Activated naive CD4-positive, alpha-beta T cell treated with anti-CD3 and anti-CD28 coated beads, Interleukin-2, amount 50 U/mL, for 24 hours (primary cell): ENCODE measurements around the gene LMF1.
A peak's percentile ranks its signal among the peaks of the same experiment; 100 is the strongest.

Experiments used
- H3K27ac Mint-ChIP-seq: one replicate; pipeline ENCODE4 v1.8.0; 2021; ENCODE audit warnings: mild to moderate bottlenecking, mixed read lengths
- H3K27me3 Mint-ChIP-seq: one replicate; pipeline ENCODE4 v1.8.0; 2021; ENCODE audit warnings: mixed read lengths
- H3K36me3 Mint-ChIP-seq: one replicate; pipeline ENCODE4 v1.8.0; 2021; ENCODE audit warnings: mixed read lengths
- H3K4me1 Mint-ChIP-seq: one replicate; pipeline ENCODE4 v1.8.0; 2021; ENCODE audit warnings: mixed read lengths
- H3K4me3 Mint-ChIP-seq: one replicate; pipeline ENCODE4 v1.8.0; 2021; ENCODE audit warnings: mild to moderate bottlenecking, mixed read lengths
- H3K9me3 Mint-ChIP-seq: one replicate; pipeline ENCODE4 v1.8.0; 2021; ENCODE audit warnings: mixed read lengths

The LMF1 gene

GRCh38 chr16:853981-854807, 116.6 kb downstream of the LMF1 start:
- Mint-ChIP-seq H3K4me3 (no peak overlapping the region), H3K27me3 (no peaks in the 10 kb centered on the region), H3K4me1 (no peaks in the 10 kb centered on the region), H3K9me3 (no peaks in the 10 kb centered on the region), H3K27ac (no peak overlapping the region), H3K36me3 (no peaks in the 10 kb centered on the region)

GRCh38 chr16:853306-853705, 117.5 kb downstream of the LMF1 start:
- H3K36me3 Mint-ChIP-seq = no peaks in the 10 kb centered on the region
- H3K27ac Mint-ChIP-seq = peak overlapping the region; percentile 51
- no peak overlapping the region for H3K4me3 Mint-ChIP-seq
- H3K4me1 Mint-ChIP-seq = no peaks in the 10 kb centered on the region
- H3K27me3 Mint-ChIP-seq = no peaks in the 10 kb centered on the region
- H3K9me3 Mint-ChIP-seq = no peaks in the 10 kb centered on the region

- H3K27me3 Mint-ChIP-seq = no peaks in the 10 kb centered on the region
- no peaks in the 10 kb centered on the region for H3K4me1 Mint-ChIP-seq
- no peaks in the 10 kb centered on the region for H3K9me3 Mint-ChIP-seq
- no peaks in the 10 kb centered on the region for H3K36me3 Mint-ChIP-seq
- no peak overlapping the region for H3K4me3 Mint-ChIP-seq
- no peak overlapping the region for H3K27ac Mint-ChIP-seq
Measured at GRCh38 chr16:852451-853185, 118.2 kb downstream of the LMF1 start.

DNA sequence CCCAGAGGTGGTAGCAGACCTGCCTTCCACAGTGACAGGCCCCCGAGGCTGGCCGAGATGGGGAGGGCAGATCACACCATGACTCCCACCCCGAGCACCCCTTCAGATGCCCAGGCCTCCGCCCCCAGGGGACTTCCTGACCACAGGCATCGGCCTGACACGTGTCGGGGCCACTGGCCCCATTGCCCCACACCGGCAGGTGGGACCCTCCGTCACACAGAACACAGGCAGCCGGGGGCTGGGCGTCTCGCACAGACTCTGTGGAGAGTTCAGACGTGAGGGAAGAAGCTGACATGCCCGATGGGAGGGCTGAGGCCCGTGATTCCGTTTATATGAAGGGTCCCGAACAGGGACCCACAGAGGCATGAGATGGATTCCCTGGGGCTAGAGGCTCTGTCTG, 118.9 kb downstream of the LMF1 start:
- no peak overlapping the region for H3K4me3 Mint-ChIP-seq
- no peaks in the 10 kb centered on the region for H3K36me3 Mint-ChIP-seq
- H3K9me3 Mint-ChIP-seq = no peaks in the 10 kb centered on the region
- H3K4me1 Mint-ChIP-seq = no peaks in the 10 kb centered on the region
- H3K27me3 Mint-ChIP-seq = no peaks in the 10 kb centered on the region
- H3K27ac Mint-ChIP-seq = no peak overlapping the region

DNA sequence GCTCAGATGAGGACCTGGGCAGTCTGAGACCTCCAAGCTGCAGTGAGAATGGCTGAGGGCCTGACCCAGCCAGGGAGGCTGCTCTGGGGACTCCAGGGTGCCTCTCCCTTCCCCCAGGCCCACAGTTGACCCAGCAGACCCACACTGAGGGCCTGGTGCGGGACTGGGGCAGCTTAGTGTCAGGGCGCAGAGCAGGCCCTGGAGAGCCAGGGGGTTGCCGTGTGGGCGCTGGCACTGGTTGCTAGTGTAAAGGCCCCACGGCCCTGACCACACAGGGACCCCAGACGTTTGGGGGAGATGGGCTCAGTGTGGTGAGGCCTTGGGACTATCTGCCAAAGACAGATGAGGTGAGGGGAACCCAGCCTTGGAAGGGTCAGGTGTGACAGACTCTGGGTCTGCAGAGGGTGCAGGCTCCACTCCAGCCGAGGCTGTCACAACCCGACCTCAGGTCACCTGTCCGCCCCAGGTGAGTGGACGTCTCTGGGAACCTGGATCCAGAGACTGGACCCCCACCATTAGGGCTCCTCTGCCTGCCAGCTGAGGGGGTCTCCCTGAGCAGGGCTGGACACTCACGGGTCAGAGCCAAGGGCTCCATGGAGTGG, 119.5 kb downstream of the LMF1 start:
- no peak overlapping the region for H3K27ac Mint-ChIP-seq

DNA sequence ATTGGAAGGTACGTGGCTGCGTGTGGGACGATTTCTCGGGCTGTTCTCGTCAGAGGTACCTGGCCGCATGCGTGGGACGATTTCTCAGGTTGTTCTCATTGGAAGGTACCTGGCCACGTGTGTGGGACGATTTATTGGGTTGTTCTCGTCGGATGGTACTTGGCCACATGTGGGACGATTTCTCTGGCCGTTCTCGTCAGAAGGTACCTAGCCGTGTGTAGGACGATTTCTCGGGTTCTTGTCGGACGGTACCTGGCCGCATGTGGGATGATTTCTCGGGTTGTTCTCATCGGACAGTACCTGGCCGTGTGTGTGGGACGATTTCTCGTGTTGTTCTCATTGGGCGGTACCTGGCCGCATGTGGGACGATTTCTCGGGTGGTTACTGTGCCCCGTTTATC, 120.1 kb downstream of the LMF1 start:
- Mint-ChIP-seq H3K27me3 (no peaks in the 10 kb centered on the region), H3K36me3 (no peaks in the 10 kb centered on the region), H3K4me3 (no peak overlapping the region), H3K4me1 (no peaks in the 10 kb centered on the region), H3K27ac (no peak overlapping the region), H3K9me3 (no peaks in the 10 kb centered on the region)

More for the DNA sequence above, 119.5 kb downstream of the LMF1 start:
- no peak overlapping the region for H3K4me3 Mint-ChIP-seq
- H3K27me3 Mint-ChIP-seq = no peaks in the 10 kb centered on the region
- H3K36me3 Mint-ChIP-seq = no peaks in the 10 kb centered on the region
- no peaks in the 10 kb centered on the region for H3K9me3 Mint-ChIP-seq
- no peaks in the 10 kb centered on the region for H3K4me1 Mint-ChIP-seq

- Mint-ChIP-seq H3K27me3 (no peaks in the 10 kb centered on the region), H3K9me3 (no peaks in the 10 kb centered on the region), H3K27ac (no peak overlapping the region)
Measured at GRCh38 chr16:848510-849253, 122.1 kb downstream of the LMF1 start.

GRCh38 chr16:847681-848445, 122.9 kb downstream of the LMF1 start:
- no peaks in the 10 kb centered on the region for H3K9me3 Mint-ChIP-seq
- no peak overlapping the region for H3K4me3 Mint-ChIP-seq
- H3K27me3 Mint-ChIP-seq = no peaks in the 10 kb centered on the region
- H3K4me1 Mint-ChIP-seq = no peaks in the 10 kb centered on the region
- H3K36me3 Mint-ChIP-seq = no peaks in the 10 kb centered on the region
- no peak overlapping the region for H3K27ac Mint-ChIP-seq

More at GRCh38 chr16:848510-849253, 122.1 kb downstream of the LMF1 start:
- no peak overlapping the region for H3K4me3 Mint-ChIP-seq
- no peaks in the 10 kb centered on the region for H3K36me3 Mint-ChIP-seq
- no peaks in the 10 kb centered on the region for H3K4me1 Mint-ChIP-seq

GRCh38 chr16:847151-847550, 123.6 kb downstream of the LMF1 start:
- Mint-ChIP-seq H3K4me3 (no peak overlapping the region), H3K27me3 (no peaks in the 10 kb centered on the region), H3K36me3 (no peaks in the 10 kb centered on the region), H3K4me1 (no peaks in the 10 kb centered on the region), H3K9me3 (no peaks in the 10 kb centered on the region), H3K27ac (no peak overlapping the region)

DNA sequence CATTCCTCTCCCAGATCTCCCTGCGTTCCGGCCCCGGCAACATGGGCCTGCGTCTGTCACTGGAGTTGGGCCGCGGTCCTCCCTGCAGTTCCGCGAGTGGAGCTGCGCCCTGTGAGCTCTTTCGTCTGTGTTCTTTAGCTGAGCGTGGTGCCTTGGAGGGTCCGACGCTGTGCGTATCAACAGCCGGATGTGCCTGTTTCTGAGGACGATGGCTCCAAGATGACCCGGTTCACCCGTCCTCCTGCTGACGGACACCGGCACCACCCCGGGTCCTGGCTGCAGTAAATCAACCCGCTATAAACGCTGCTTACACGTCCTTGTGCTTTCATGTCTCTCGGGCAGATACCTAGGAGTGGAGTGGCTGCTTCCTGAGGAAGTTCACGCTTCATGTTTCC, 125.4 kb downstream of the LMF1 start:
- Mint-ChIP-seq H3K27me3 (no peaks in the 10 kb centered on the region), H3K4me3 (no peak overlapping the region), H3K27ac (no peak overlapping the region), H3K4me1 (no peaks in the 10 kb centered on the region), H3K36me3 (no peaks in the 10 kb centered on the region), H3K9me3 (no peaks in the 10 kb centered on the region)

DNA sequence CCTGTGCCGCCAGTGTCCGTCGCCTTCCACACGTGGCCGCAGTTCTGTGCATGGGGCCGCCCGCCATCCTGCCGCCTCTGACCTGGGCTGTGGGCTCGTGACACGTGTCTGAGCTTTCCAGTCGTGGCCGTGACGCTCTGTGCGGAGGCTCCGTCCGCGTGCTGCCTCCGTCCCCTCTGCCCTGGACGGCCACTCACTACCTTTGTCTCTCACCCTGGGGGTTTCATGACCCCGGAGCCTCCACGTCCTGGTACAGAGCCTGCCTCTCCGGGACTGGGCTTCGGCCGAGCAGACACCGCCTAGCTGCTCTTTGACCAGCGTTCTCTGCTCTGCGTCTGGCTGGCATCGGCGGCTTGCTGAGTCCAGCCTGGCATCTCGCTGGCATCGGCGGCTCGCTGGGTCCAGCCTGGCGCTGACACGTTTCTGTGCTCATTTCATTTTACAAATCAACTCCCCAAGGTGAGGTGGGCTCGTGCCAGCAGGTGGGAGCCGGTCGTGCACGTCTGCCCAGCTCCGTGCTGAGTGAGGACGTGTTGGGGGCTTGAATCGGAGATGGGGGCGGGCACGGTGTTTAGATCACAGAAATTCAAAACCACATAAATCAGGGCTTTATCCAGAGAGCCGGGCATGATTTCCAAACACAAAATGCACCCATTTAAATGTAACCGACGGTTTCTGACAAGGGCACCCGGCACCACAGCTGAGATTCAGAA, 126.0 kb downstream of the LMF1 start:
- Mint-ChIP-seq H3K36me3 (no peaks in the 10 kb centered on the region), H3K4me1 (no peaks in the 10 kb centered on the region), H3K9me3 (no peaks in the 10 kb centered on the region), H3K27ac (no peak overlapping the region), H3K27me3 (no peaks in the 10 kb centered on the region), H3K4me3 (no peak overlapping the region)

DNA sequence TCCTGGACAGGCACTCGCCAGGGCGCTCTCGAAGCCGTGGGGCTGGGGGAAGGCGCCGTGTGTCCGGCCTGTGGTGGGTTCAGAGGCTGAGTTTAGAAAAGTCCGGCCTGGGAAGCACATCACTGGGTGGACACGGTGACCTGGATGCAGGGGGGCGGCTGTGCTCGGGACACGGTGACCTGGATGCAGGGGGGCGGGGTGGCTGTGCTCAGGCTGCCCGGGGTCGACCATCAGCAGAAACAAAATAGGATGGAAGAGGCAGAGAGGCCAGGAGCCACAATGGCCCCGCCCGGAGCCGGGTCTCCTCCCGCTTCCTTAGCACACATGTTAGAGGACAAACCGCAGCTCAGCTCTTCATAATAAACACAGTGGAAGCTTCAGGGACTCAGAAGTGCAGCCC, 127.0 kb downstream of the LMF1 start:
- Mint-ChIP-seq H3K27ac (no peak overlapping the region), H3K4me1 (no peaks in the 10 kb centered on the region), H3K27me3 (no peaks in the 10 kb centered on the region), H3K9me3 (no peaks in the 10 kb centered on the region), H3K4me3 (no peak overlapping the region), H3K36me3 (no peaks in the 10 kb centered on the region)

GRCh38 chr16:842711-843560, 127.8 kb downstream of the LMF1 start:
- Mint-ChIP-seq H3K27ac (no peak overlapping the region), H3K36me3 (no peaks in the 10 kb centered on the region), H3K4me1 (no peaks in the 10 kb centered on the region), H3K4me3 (no peak overlapping the region), H3K9me3 (no peaks in the 10 kb centered on the region), H3K27me3 (peaks cover 1% of the 10 kb centered on the region)

- Mint-ChIP-seq H3K27me3 (peaks cover 1% of the 10 kb centered on the region), H3K4me3 (no peak overlapping the region), H3K9me3 (no peaks in the 10 kb centered on the region), H3K4me1 (no peaks in the 10 kb centered on the region), H3K27ac (no peak overlapping the region), H3K36me3 (no peaks in the 10 kb centered on the region)
Measured at GRCh38 chr16:842061-842476, 128.7 kb downstream of the LMF1 start.
